ENCODE measurements around the gene EHBP1L1.

Gene EHBP1L1

DNA sequence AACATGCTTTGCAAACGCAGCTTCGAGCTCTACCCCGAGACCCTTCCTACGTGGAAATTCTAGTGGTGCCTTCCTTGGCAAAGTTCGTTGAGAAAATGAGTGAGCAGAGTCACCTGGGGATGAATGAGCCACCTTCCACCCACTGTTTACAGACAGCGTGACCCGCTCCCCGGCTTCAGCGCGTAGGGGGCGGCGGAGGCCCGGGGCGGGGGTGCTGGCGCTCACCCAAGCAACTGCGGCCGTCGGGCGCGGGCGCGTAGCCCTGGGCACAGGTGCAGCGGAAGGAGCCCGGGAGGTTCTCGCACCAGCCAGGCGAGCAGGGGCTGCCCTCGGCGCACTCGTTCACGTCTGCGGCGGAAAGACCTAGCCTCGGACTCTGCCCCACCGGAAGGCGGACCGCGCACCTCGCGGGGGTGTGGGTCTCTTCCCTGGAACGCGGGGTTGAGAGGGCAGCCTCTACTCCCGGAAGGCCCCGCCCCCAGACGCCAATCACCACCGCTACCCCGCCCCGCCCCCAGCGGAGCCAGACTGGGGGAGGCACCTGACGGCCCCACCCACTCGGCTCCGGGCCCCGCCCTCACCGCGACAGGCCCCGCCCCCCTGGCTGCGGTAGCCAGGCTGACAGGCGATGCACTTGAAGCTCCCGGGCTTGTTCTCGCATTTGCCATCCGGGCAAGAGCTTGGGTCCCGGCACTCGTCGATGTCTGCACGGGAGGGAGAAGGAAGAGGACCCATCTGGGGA is 29.5 kb upstream of the EHBP1L1 start:
- TF ChIP-seq, protein P1, sequence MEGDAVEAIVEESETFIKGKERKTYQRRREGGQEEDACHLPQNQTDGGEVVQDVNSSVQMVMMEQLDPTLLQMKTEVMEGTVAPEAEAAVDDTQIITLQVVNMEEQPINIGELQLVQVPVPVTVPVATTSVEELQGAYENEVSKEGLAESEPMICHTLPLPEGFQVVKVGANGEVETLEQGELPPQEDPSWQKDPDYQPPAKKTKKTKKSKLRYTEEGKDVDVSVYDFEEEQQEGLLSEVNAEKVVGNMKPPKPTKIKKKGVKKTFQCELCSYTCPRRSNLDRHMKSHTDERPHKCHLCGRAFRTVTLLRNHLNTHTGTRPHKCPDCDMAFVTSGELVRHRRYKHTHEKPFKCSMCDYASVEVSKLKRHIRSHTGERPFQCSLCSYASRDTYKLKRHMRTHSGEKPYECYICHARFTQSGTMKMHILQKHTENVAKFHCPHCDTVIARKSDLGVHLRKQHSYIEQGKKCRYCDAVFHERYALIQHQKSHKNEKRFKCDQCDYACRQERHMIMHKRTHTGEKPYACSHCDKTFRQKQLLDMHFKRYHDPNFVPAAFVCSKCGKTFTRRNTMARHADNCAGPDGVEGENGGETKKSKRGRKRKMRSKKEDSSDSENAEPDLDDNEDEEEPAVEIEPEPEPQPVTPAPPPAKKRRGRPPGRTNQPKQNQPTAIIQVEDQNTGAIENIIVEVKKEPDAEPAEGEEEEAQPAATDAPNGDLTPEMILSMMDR (IDR thresholded peaks at IDR 0.05; ENCODE audit: extremely low read depth, insufficient read depth, missing control alignments): no peak
- peak; percentile 99 for DNase-seq (ENCODE audit: low spot score)
- in situ Hi-C loops (cut with MboI; ENCODE audit: low pct_unique_long_range_greater_than_20kb, low sequenced_read_pairs, unreplicated experiment): no loop called here

DNA sequence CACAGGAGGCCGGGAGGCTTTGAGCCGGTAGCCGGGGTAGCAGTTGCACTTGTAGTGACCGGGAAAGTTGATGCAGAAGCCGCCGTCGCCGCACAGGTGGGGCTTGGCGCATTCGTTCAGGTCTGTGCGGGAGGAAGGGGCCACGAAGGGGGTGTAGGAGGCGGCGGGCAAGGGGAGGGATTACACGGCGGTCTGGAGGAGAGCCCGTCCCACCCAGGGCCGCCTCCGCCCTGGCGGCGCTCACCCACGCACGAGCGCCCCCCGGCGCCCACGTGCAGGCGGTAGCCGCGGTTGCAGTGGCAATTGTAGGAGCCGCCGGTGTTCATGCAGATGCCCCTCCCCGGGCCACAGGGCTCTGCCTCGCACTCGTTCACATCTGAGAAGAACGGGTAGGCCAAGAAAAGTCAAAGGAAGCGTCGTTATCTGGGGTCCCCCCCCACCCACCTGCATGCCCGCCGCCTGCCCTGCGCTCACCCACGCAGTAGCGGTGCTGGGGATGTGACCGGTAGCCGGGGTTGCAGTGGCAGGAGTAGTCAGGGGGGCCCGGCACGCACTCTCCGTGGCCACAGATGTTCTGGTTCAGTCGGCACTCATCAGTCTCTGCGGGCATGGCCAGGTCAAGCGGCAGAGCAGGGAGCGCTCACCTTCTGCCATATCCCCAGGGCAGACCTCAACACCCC is 28.3 kb upstream of the EHBP1L1 start:
- TF ChIP-seq, protein P1 (IDR thresholded peaks at IDR 0.05; ENCODE audit: extremely low read depth, insufficient read depth, missing control alignments): no peak
- in situ Hi-C loops (cut with MboI; ENCODE audit: low pct_unique_long_range_greater_than_20kb, low sequenced_read_pairs, unreplicated experiment): no loop called here
- DNase-seq (ENCODE audit: low spot score): no peak

DNA sequence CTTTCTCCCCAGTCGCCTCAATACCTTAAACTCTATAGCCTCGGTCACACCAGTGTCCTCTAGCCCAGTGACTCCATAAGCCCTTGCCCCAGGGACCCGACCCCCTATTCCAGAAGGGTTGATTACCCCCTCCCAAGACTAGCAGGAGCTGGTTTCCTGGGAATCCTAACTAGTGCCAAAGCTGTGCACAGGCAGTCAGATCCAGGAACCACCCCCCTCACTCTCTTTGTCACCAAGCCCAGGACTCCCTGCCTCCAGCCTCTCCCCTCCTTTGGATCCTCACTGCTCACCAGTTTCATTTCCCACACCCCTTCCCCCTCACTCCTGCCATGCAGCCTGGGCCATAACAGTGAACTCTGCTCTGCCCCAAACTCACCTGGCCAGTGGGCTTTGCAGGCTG is 27.5 kb upstream of the EHBP1L1 start:
- no peak for DNase-seq (ENCODE audit: low spot score)
- TF ChIP-seq, protein P1 (IDR thresholded peaks at IDR 0.05; ENCODE audit: extremely low read depth, insufficient read depth, missing control alignments): no peak
- in situ Hi-C loops (cut with MboI; ENCODE audit: low pct_unique_long_range_greater_than_20kb, low sequenced_read_pairs, unreplicated experiment): no loop called here

DNA sequence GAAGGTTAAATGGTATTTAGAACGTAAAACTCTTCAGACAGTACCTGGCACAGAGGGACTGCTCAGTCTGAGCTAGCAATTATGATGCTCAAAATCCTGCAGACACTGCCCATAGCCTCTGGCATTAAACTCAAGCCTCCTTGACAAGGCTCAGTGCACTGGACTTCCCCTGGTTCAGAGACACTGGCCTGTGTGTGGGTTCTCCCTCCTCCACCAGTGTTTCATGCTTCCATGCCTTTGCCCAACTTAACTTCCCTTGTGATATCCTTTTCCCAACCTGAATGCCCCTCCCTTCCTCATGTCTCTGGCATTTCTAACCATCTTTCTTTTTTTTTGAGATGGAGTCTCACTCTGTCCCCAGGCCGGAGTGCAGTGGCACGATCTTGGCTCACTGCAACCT is 26.8 kb upstream of the EHBP1L1 start:
- in situ Hi-C loops (cut with MboI; ENCODE audit: low pct_unique_long_range_greater_than_20kb, low sequenced_read_pairs, unreplicated experiment): no loop called here
- no peak for DNase-seq (ENCODE audit: low spot score)
- TF ChIP-seq, protein P1 (IDR thresholded peaks at IDR 0.05; ENCODE audit: extremely low read depth, insufficient read depth, missing control alignments): no peak

DNA sequence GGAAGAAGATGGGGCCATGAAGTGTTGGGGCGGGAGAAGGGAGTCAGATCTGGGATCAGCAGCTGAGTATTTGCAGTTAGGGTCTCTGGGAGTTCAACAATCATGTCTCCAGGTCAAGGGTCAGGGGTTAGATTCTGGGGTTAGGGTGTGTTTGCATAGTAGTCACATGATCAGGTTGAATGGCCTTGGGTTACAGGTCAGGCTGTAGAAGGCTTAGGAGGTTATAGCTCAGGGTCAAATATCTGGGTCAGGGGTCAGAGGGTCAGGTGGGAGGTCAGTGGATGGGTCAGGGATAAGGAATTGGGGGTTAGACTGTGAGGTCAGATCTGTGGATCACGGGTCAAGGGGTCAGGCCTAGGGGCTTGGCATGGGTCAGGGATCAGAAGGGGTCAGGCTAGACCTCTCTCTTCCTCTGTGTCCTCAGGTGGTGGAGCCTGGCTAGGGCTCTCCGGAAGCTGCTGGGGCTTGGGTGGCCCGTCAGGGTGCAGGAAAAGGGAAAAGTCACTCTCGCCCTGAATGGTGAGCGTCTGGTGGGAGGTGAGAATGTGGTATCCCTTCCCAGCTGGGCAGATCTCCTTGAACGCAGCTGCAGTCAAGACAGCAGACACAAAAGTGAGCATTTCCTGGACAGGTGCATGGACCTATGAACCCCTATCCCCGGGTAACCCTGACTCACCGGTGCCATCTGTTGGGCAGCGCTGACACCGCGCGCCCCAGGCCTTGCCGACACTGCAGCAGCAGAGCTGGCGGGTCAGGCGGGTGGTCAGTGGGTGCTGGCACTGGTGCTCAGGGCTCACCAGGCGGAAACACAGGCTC is 24.1 kb upstream of the EHBP1L1 start:
- in situ Hi-C loops (cut with MboI; ENCODE audit: low pct_unique_long_range_greater_than_20kb, low sequenced_read_pairs, unreplicated experiment): no loop called here
- TF ChIP-seq, protein P1 (IDR thresholded peaks at IDR 0.05; ENCODE audit: extremely low read depth, insufficient read depth, missing control alignments): peak; percentile 84
- DNase-seq (ENCODE audit: low spot score): peak; percentile 79

DNA sequence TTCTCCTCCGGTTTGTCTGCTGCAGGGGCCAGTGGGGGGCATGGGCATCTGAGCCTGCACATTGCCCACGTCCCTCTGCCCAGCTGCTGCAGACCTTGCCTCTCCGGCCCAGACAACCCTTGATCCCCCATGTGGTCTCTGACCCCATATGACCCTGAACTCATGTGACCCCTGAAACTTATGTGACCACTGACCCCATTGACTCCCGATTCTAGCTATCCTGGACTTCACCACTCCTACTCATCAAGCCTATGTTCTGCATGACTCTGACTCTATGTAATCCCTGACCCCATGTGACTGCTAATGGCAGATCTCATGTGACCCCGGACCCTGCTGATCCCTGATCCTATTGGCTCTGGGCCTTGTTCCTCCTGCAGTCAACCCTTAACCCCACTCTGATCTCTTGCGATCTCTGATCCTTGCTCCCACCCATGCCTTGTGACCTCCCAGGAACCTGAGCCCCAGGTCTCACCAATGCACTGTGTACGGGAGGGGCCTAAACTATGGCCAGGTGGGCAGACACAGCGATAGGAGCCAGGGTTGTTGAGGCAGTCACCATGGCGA is 23.4 kb upstream of the EHBP1L1 start:
- DNase-seq (ENCODE audit: low spot score): no peak
- TF ChIP-seq, protein P1 (IDR thresholded peaks at IDR 0.05; ENCODE audit: extremely low read depth, insufficient read depth, missing control alignments): no peak
- in situ Hi-C loops (cut with MboI; ENCODE audit: low pct_unique_long_range_greater_than_20kb, low sequenced_read_pairs, unreplicated experiment): no loop called here

All from GM13977 (cell line).